ENCODE measurements around the gene MLH1. TPM values are rescaled to one million over a fixed set of nuclear protein-coding genes. Genes with fewer than 3 reads are reported as not detected.
A peak's percentile ranks its signal among the peaks of the same experiment; 100 is the strongest.

The MLH1 gene
- polyA plus RNA-seq, 1 experiment: 38.2 TPM

DNA sequence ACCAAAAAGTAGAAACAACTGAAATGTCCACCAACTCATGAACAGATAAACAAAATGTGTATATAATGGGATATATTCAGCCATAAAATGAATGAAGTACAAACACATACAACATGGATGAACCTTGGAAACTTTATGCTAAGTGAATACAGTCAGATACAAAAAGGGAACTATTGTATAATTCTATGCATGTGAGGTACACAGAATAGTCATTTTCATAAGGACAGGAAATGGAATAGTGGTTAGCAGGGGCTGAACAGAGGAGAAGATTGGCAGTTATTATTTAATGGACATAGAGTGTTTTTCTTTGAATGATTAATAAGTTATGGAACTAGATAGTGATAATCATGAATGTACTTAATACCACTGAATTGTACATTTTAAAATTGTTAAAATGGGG, 28.5 kb upstream of the MLH1 start:
- ChIA-PET POLR2A (no interaction called here), CTCF (interaction anchor here (0.6 kb wide), 1 partner anchor 96 kb away, joined by 4 read pairs; no protein-coding TSS in a partner anchor)
- no peaks in the 10 kb centered on the region for H3K9me3 ChIP-seq (ENCODE audit: control insufficient read depth, insufficient read depth, low read length)
- DNase-seq (ENCODE audit: low read depth, low spot score): no peak
- H3K27me3 ChIP-seq (ENCODE audit: control insufficient read depth, insufficient read depth, low read length): no peaks in the 10 kb centered on the region
- H3K4me3 ChIP-seq (ENCODE audit: low read depth, low read length): no peak overlapping the region
- H3K27ac ChIP-seq (ENCODE audit: low read depth, low read length): no peak overlapping the region
- TF ChIP-seq, protein P1, sequence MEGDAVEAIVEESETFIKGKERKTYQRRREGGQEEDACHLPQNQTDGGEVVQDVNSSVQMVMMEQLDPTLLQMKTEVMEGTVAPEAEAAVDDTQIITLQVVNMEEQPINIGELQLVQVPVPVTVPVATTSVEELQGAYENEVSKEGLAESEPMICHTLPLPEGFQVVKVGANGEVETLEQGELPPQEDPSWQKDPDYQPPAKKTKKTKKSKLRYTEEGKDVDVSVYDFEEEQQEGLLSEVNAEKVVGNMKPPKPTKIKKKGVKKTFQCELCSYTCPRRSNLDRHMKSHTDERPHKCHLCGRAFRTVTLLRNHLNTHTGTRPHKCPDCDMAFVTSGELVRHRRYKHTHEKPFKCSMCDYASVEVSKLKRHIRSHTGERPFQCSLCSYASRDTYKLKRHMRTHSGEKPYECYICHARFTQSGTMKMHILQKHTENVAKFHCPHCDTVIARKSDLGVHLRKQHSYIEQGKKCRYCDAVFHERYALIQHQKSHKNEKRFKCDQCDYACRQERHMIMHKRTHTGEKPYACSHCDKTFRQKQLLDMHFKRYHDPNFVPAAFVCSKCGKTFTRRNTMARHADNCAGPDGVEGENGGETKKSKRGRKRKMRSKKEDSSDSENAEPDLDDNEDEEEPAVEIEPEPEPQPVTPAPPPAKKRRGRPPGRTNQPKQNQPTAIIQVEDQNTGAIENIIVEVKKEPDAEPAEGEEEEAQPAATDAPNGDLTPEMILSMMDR (IDR thresholded peaks at IDR 0.05; ENCODE audit: low read depth, low read length): no peak

DNA sequence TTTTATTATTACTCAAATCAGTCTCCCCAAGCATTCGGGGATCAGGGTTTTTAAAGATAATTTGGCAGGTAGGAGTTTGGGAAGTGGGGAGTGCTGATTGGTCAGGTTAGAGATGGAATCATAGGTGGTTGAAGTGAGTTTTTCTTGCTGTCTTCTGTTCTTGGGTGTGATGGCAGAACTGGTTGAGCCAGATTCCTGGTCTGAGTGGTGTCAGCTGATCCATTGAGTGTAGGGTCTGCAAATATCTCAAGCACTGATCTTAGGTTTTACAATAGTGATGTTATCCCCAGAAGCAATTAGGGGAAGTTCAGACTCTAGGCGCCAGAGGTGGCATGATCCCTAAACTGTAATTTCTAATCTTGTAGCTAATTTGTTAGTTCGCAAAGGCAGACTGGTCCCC, 27.9 kb upstream of the MLH1 start:
- Histone ChIP-seq H3K27ac (ENCODE audit: low read depth, low read length) (no peak overlapping the region), H3K27me3 (ENCODE audit: control insufficient read depth, insufficient read depth, low read length) (no peaks in the 10 kb centered on the region), H3K9me3 (ENCODE audit: control insufficient read depth, insufficient read depth, low read length) (no peaks in the 10 kb centered on the region), H3K4me3 (ENCODE audit: low read depth, low read length) (no peak overlapping the region)
- CTCF ChIA-PET: no interaction called here
- no peak for DNase-seq (ENCODE audit: low read depth, low spot score)
- POLR2A ChIA-PET: no interaction called here
- TF ChIP-seq, protein P1 (IDR thresholded peaks at IDR 0.05; ENCODE audit: low read depth, low read length): no peak

DNA sequence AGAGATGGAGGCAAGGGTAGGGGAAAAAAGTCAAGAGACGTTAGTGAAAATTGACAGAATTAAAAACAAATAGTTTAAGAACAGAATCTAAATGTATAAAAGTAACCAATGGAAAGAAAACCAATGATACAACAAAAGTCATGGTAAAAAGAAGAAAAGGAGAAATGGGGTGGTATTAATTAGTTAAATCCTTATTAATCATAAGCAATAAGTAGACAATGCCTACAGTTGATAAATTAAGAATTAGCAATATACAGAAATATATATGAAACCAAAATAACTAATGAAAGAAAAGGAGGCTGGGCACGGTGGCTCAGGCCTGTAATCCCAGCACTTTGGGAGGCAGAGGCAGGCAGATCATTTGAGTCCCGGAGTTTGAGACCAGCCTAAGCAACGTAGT, 24.2 kb upstream of the MLH1 start:
- no peaks in the 10 kb centered on the region for H3K27me3 ChIP-seq (ENCODE audit: control insufficient read depth, insufficient read depth, low read length)
- no peak for DNase-seq (ENCODE audit: low read depth, low spot score)
- no peak overlapping the region for H3K27ac ChIP-seq (ENCODE audit: low read depth, low read length)
- no peak overlapping the region for H3K4me3 ChIP-seq (ENCODE audit: low read depth, low read length)
- POLR2A ChIA-PET: no interaction called here
- TF ChIP-seq, protein P1 (IDR thresholded peaks at IDR 0.05; ENCODE audit: low read depth, low read length): no peak
- no peaks in the 10 kb centered on the region for H3K9me3 ChIP-seq (ENCODE audit: control insufficient read depth, insufficient read depth, low read length)
- CTCF ChIA-PET: interaction anchor here (0.6 to 7.1 kb wide), 3 partner anchors 10 to 100 kb away, joined by 3 to 49 read pairs (median 3); no protein-coding TSS in a partner anchor

DNA sequence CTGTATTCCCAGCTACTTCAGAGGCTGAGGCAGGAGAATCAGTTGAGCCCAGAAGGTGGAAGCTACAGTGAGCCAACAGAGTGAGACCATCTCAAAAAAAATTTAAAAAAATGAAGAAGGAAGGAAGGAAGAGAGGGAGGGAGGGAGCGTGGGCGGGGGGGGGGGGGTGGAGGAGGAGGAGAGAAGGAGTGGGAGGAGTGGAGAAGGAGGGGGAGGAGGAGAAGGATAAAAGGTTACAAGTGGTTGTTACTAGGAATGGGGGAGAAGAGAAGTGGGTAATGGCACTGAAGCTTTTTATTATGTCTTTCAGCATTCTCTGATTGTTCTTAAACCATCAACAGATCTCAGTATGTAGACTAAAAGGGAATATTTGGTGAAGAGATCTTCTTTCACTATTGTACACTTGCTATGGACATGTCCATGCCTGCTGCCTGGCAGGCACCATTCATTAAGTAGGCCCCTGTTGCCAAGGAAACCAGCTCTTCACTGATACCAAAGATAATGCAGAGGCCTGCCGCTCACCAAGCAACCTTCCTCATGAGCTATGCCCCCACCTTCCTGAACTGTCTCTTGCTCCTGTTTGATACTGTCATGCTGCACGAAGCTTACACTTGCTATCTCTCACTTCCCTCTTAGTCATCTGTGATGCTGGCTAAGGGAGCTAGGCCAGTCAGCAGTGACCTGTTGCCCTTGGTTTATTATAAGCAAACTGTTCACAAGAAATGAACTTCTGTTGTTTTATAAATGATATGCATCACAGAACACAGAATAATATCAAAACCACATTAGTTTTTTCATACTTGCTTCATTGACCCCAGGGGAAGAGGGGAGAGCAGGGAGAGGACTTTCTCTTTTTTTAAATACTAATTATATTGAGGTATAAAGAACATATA, 23.5 kb upstream of the MLH1 start:
- ChIA-PET POLR2A (no interaction called here), CTCF (interaction anchor here (0.6 to 7.1 kb wide), 4 partner anchors 11 to 101 kb away, joined by 3 to 49 read pairs (median 3); no protein-coding TSS in a partner anchor)
- Histone ChIP-seq H3K27ac (ENCODE audit: low read depth, low read length) (peak overlapping the region; percentile 73), H3K27me3 (ENCODE audit: control insufficient read depth, insufficient read depth, low read length) (no peaks in the 10 kb centered on the region), H3K4me3 (ENCODE audit: low read depth, low read length) (no peak overlapping the region), H3K9me3 (ENCODE audit: control insufficient read depth, insufficient read depth, low read length) (no peaks in the 10 kb centered on the region)
- no peak for DNase-seq (ENCODE audit: low read depth, low spot score)
- TF ChIP-seq, protein P1 (IDR thresholded peaks at IDR 0.05; ENCODE audit: low read depth, low read length): no peak

DNA sequence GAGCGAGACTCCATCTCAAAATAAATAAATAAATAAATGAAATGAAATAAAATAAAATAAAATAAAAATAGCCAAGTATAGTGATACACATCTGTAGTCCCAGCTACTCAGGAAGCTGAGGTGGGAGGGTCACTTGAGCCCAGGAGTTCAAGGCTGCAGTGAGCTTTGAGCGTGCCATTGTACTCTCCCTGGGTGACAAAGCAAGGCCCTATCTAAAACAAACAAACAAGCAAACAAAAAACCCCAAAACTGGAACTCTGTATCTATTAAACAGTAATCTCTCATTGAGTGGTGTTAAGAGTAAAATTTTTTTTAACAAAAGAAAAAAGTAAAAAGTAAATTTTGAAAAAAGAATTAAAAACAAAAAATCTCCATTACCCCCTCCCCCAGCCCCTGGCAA, 21.2 kb upstream of the MLH1 start:
- no peak for DNase-seq (ENCODE audit: low read depth, low spot score)
- TF ChIP-seq, protein P1 (IDR thresholded peaks at IDR 0.05; ENCODE audit: low read depth, low read length): no peak
- Histone ChIP-seq H3K4me3 (ENCODE audit: low read depth, low read length) (no peak overlapping the region), H3K27me3 (ENCODE audit: control insufficient read depth, insufficient read depth, low read length) (no peaks in the 10 kb centered on the region), H3K9me3 (ENCODE audit: control insufficient read depth, insufficient read depth, low read length) (no peaks in the 10 kb centered on the region), H3K27ac (ENCODE audit: low read depth, low read length) (no peak overlapping the region)
- ChIA-PET CTCF (interaction anchor here (7.1 kb wide), 1 partner anchor 13 kb away, joined by 49 read pairs; no protein-coding TSS in a partner anchor), POLR2A (no interaction called here)

All from AG04450 (cell line).